Measurements from ENCODE around the gene SUCO.
A peak's percentile ranks its signal among the peaks of the same experiment; 100 is the strongest.

Gene SUCO

DNA sequence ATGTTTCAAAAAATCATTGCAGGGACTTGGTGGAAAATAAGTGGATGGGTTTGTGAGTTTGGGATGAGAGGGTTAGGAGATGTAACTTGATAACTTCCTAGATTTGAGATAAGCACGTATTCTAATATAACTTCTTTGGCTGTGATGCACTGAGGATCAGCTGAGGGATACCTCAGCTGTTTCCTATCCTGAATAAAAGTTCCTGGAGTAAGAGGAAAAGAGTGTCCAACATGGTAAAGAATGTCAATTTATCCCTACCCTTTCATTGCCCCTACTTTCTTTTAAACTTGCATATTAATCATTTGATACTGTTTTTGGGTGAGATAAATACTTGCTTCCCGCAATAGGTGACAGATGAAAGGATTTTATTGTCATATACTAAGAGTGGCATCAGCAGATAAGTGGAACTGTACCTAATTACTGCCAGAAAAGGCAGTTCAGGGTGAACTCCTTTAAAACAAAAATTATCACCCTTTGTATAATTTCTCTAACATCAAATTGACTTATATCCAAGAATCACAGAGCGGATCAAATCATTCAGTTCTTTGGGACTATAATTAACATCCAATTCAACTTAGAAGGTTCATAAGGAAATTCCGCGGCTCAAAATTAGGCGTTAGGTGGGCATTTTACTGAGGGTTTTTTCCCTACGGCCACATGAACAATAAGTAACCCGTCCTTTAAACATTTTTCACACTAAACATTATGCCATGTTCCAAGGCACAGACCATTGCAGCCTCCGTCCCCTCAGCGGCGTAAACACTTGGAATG, 1.4 kb upstream of the SUCO start:
- no peak for ATAC-seq (replicated peaks)
- Mint-ChIP-seq H3K4me3 (peak overlapping the region; percentile 90 to 96), H3K27ac (peak overlapping the region; percentile 99 to 100), H3K4me1 (ENCODE audit: low read depth in 2 of 2) (peaks cover 28 to 39% of the 10 kb centered on the region in 2 donors), H3K9me3 (no peaks in the 10 kb centered on the region), H3K27me3 (peaks cover 0 to 13% of the 10 kb centered on the region in 2 donors), H3K36me3 (ENCODE audit: insufficient read depth) (peaks cover 22% of the 10 kb centered on the region)
- no peak for DNase-seq

DNA sequence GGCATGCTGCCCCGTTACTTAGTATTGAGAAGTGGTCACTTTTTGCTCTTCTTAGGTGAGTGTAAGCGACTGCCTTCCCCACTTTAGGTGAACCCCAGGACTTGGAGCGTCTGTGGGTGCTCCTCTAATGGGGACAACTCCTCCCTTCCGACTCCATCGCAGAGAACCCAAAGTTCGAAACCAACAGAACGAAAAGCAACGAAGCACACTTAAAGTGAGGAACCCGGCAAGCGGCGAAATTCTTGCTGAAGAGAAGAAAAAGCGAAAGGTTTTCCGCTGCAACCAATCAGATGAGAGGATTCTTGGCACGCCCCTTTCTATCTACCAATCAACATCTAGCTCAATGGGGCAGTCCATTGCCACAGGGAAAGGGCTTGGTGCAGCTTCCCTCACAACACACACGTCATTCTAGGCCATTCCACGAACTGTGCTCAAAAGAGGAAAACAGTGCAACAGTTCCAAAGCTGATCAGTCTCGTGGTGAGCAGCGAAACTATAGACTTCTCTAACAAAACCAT, 709 bp upstream of the SUCO start:
- peak overlapping the region; percentile 99 to 100 for H3K27ac Mint-ChIP-seq
- H3K36me3 Mint-ChIP-seq (ENCODE audit: insufficient read depth) = peaks cover 22% of the 10 kb centered on the region
- ATAC-seq (replicated peaks) (peak; percentile 69), DNase-seq (peak; percentile 89 to 90 (median 89))
- peaks cover 0 to 13% of the 10 kb centered on the region in 2 donors for H3K27me3 Mint-ChIP-seq
- no peaks in the 10 kb centered on the region for H3K9me3 Mint-ChIP-seq
- H3K4me1 Mint-ChIP-seq (ENCODE audit: low read depth in 2 of 2) = peaks cover 31 to 44% of the 10 kb centered on the region in 2 donors
- H3K4me3 Mint-ChIP-seq = peak overlapping the region; percentile 90 to 96

DNA sequence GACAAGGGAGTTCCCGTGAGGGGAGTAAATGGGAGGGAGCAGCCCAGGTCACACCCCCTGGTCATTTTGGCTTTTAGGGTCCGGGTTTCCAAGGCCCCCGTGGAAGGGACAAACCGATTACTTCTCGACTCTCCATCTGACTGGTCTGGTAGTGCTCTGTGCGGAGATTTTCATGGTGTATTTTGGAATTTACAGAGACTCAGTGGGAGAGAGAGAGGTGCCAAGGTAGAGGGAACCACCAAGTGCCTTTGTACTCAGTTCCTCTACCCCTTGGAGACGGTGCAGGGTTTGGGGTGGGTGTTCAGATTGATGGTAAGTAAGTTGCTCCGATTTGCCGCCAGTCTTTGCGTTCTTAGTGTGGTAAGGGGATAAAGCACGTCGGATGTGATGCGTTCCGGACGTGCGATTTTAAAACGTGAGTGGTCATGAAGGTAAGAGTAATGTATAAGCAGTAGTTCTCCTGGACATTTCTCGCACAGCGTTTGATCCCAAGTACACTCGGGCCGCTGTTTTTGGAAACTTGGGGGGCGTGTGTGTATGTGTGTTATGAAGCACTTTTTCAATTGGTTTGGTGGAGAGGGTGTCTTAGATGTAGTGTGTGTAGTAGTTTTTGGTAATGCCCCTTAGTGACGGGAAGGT, 682 bp downstream of the SUCO start:
- peak; percentile 5 for ATAC-seq (replicated peaks)
- Mint-ChIP-seq H3K4me1 (ENCODE audit: low read depth in 2 of 2) (peaks cover 36 to 51% of the 10 kb centered on the region in 2 donors), H3K27ac (peak overlapping the region; percentile 99 to 100), H3K27me3 (peaks cover 0 to 9% of the 10 kb centered on the region in 2 donors), H3K9me3 (no peaks in the 10 kb centered on the region), H3K4me3 (peak overlapping the region; percentile 90 to 96), H3K36me3 (ENCODE audit: insufficient read depth) (peaks cover 22% of the 10 kb centered on the region)
- DNase-seq = peak in 2 of 3 experiments; percentile 30 to 36

DNA sequence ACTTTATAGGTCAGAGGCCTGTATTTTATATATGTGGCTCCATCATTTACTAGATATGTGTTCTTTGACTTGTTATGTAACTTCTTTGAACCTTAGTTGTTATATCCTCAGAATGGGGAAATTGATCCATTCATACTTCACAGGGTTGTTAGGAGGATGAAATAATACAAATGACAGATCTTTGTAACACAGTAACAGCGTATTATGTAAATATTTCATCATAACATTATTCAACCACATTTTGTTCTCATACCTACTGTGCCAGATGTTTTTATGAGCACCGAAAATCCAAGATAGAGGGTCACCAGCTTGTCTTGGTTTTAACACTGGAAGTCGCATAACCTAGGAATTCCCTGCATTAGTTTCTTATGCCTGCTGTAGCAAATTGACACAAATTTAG, 3.3 kb downstream of the SUCO start:
- DNase-seq (no peak), ATAC-seq (replicated peaks) (no peak)
- H3K4me1 Mint-ChIP-seq (ENCODE audit: low read depth in 2 of 2) = peaks cover 43 to 56% of the 10 kb centered on the region in 2 donors
- peaks cover 22% of the 10 kb centered on the region for H3K36me3 Mint-ChIP-seq (ENCODE audit: insufficient read depth)
- H3K27me3 Mint-ChIP-seq = no peaks in the 10 kb centered on the region
- H3K27ac Mint-ChIP-seq = no peak overlapping the region
- no peaks in the 10 kb centered on the region for H3K9me3 Mint-ChIP-seq
- no peak overlapping the region for H3K4me3 Mint-ChIP-seq

DNA sequence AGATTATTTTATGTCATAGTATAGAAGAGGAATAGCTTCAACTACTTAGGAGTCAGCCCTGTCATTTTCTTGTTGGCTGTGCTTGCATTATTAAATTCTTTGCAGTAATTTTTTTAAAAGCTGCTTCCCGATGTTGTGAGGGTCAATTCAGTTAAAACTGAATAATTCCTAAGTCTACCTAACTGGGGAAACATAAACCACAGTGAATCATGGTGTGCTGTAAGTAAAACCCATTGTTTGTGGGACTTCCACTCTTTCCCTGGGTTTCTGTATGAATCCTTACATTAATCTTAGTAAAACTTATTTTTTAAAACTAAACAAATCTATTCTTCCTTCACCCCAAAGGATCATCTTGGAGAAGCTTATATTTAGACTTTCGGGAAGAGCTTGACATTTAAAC, 4.4 kb downstream of the SUCO start:
- no peak for DNase-seq
- no peaks in the 10 kb centered on the region for H3K27me3 Mint-ChIP-seq
- peak overlapping the region in 1 of 2 donors; percentile 5 for H3K27ac Mint-ChIP-seq
- peaks cover 15% of the 10 kb centered on the region for H3K36me3 Mint-ChIP-seq (ENCODE audit: insufficient read depth)
- H3K4me1 Mint-ChIP-seq (ENCODE audit: low read depth in 2 of 2) = peaks cover 40 to 58% of the 10 kb centered on the region in 2 donors
- H3K9me3 Mint-ChIP-seq = no peaks in the 10 kb centered on the region
- no peak for ATAC-seq (replicated peaks)
- H3K4me3 Mint-ChIP-seq = no peak overlapping the region

DNA sequence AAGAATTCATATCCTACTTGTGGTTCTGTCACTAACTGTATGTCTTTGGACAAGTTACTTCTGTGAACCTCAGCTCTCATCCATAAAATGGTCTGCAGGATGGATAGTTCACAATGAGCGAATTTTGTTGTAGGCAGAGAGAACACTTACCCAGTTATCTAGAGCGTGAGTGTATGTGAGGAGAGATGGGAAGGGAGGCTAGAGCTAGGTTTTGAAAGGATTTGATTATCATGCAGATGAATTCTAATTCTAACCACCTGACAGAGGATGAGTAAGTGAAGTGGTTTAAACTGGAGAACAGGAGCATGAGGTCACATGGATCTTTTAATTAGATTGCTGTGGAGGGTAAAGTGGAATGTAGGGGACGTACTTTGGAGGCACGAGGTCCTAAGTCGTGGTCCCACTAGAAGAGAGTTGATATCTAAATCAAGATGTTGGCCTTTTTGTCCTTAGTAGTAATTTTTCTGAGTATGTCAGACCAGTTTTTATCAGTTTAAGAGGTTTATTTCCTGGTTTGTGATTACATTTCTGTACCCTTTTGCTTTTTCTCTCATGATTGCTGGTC, 5.0 kb downstream of the SUCO start:
- H3K4me1 Mint-ChIP-seq (ENCODE audit: low read depth in 2 of 2) = peaks cover 44 to 64% of the 10 kb centered on the region in 2 donors
- peak overlapping the region in 1 of 2 donors; percentile 9 for H3K4me3 Mint-ChIP-seq
- no peak for ATAC-seq (replicated peaks)
- peaks cover 10% of the 10 kb centered on the region for H3K36me3 Mint-ChIP-seq (ENCODE audit: insufficient read depth)
- no peaks in the 10 kb centered on the region for H3K9me3 Mint-ChIP-seq
- no peak for DNase-seq
- peak overlapping the region in 1 of 2 donors; percentile 5 for H3K27ac Mint-ChIP-seq
- H3K27me3 Mint-ChIP-seq = no peaks in the 10 kb centered on the region

DNA sequence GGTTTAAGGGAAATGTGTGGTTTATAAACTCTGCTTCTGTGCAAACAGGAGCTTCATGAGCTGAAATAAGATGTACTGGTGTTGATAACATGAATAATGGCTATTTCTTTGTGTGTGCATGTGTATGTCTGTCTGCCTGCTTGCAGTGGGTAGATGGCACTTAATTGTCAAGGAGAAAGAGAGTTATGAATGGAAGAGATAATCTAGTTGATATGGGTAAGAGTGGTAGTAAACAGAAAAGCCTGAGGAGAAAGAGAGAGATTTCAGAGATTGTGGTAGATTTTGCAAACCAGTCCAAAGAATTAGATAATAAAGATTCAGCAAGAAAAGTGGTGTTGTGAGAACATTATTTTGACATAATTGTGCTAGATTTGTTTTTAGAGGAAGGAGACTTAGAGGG, 7.7 kb downstream of the SUCO start:
- Mint-ChIP-seq H3K4me1 (ENCODE audit: low read depth in 2 of 2) (peaks cover 26 to 45% of the 10 kb centered on the region in 2 donors), H3K36me3 (ENCODE audit: insufficient read depth) (no peaks in the 10 kb centered on the region), H3K27me3 (no peaks in the 10 kb centered on the region), H3K4me3 (peak overlapping the region in 1 of 2 donors; percentile 0), H3K9me3 (no peaks in the 10 kb centered on the region), H3K27ac (no peak overlapping the region)
- no peak for ATAC-seq (replicated peaks)
- no peak for DNase-seq

DNA sequence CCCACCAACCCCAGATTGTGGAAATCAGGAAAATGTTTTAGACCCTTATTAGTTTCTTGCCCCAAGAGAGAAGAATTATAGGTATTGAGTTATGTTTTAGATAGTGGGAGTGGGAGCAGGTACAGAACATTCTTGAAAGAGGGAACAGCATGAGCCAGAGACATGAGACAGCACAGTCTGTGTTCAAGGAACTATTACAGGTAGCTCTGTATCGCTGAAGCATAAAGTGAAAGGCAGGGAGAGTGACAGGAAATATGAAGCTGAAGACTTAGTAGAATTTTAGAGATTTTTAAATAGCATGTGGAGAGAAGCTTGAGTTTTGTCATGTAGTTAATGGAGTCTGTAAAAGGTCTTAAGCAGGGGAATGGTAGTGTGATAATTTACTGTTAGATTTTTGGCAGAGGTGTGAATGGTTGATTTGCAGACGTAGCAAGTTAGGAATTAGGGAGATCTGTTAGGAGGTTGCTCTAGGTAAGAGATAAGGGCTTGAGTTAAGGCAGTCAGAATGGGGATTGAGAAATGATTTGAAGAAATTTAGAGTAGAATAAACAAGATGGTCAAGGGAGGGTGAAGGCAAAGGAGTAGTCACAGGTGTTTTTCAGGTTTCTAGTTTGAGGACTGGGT, 11.6 kb downstream of the SUCO start:
- H3K4me1 Mint-ChIP-seq (ENCODE audit: low read depth in 2 of 2) = peaks cover 28 to 45% of the 10 kb centered on the region in 2 donors

DNA sequence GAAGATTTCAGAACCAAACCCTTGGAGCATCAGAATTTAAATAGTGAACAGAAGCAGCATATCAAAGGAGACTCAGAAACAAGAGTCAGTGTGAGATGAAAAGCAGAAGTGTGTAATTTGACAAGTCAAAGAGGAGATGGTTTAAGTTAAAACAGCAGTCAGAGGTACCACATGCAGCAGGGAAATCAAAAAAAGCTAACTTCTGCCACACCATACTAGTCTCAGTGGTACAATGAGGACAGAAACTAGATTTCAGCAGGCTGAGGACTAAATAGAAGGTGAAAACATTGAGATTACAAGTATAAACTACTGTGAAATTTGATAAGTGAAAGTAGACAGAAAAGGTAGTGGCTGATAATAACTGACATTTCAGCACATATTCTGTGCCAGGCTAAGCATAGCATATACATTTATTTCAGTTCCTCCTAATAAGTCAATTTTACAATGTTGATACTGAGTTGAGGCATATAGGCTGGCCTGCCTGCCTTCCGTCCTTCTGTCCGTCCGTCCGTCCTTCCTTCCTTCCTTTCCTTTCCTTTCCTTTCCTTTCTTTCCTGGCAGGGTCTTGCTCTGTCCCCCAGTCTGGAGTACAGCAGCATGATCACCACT, 12.6 kb downstream of the SUCO start:
- H3K4me1 Mint-ChIP-seq (ENCODE audit: low read depth in 2 of 2) = peaks cover 30 to 51% of the 10 kb centered on the region in 2 donors
- peak; percentile 26 for ATAC-seq (replicated peaks)
- no peak overlapping the region for H3K27ac Mint-ChIP-seq
- no peak for DNase-seq
- no peaks in the 10 kb centered on the region for H3K9me3 Mint-ChIP-seq
- H3K4me3 Mint-ChIP-seq = no peak overlapping the region
- H3K36me3 Mint-ChIP-seq (ENCODE audit: insufficient read depth) = no peaks in the 10 kb centered on the region
- H3K27me3 Mint-ChIP-seq = no peaks in the 10 kb centered on the region

More for the DNA sequence above, 11.6 kb downstream of the SUCO start:
- Mint-ChIP-seq H3K4me3 (no peak overlapping the region), H3K9me3 (no peaks in the 10 kb centered on the region), H3K27me3 (no peaks in the 10 kb centered on the region), H3K27ac (no peak overlapping the region), H3K36me3 (ENCODE audit: insufficient read depth) (no peaks in the 10 kb centered on the region)
- no peak for DNase-seq
- peak; percentile 26 for ATAC-seq (replicated peaks)

DNA sequence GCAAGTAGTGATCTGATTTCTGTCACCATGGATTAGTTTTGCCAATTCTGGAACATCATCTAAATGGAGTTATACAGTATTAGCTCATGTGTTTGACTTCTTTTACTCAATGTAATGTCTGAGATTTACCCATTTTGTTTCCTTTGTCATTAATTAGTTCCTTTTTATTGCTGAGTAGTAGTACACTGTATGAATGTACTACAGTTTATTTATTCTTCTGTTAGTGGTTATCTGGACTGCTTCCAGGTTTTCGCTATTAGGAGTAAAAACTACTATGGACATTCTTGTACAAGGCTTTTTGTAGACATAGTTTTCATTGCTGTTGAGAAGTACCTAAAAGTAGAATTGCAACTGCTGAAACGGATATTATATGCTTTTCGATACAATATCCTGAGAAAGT, 14.1 kb downstream of the SUCO start:
- Mint-ChIP-seq H3K27ac (no peak overlapping the region), H3K27me3 (no peaks in the 10 kb centered on the region), H3K36me3 (ENCODE audit: insufficient read depth) (peaks cover 3% of the 10 kb centered on the region), H3K9me3 (no peaks in the 10 kb centered on the region), H3K4me3 (no peak overlapping the region), H3K4me1 (ENCODE audit: low read depth in 2 of 2) (peaks cover 25 to 48% of the 10 kb centered on the region in 2 donors)
- ATAC-seq (replicated peaks) (no peak), DNase-seq (no peak)

DNA sequence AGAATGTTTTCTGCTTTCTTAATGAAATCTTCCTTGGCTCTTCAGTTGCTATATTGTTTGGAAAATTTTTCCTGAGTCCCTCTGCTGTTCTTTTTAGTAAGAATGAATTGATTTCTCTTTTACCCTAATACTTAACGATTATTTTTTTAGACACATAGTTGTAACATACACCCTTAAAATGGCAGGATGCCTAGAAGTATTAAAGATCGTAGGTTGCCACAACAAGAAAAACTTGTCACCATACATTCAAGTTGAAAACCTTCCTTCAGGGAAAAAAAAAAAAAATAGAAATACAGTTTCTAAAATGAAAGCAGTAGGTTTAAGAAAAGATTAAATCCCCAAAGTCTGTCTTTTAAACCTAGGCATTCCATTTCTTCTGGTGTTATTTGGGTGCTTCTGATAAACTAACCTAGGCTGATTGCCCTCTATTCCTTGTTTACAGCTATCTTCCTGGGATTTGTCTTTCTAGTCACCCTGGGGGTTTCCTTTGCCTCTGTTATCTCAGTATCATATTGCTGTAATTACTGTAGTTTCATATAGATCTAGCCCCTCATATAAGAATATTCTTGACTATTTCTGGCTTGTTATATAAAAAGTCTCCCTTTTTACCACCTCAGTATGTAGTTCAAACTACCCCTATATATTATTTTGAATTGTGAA, 16.8 kb downstream of the SUCO start:
- Mint-ChIP-seq H3K27me3 (no peaks in the 10 kb centered on the region), H3K4me3 (peak overlapping the region in 1 of 2 donors; percentile 16), H3K9me3 (no peaks in the 10 kb centered on the region), H3K4me1 (ENCODE audit: low read depth in 2 of 2) (peaks cover 21 to 47% of the 10 kb centered on the region in 2 donors), H3K27ac (no peak overlapping the region), H3K36me3 (ENCODE audit: insufficient read depth) (peaks cover 15% of the 10 kb centered on the region)
- ATAC-seq (replicated peaks) = no peak
- no peak for DNase-seq

DNA sequence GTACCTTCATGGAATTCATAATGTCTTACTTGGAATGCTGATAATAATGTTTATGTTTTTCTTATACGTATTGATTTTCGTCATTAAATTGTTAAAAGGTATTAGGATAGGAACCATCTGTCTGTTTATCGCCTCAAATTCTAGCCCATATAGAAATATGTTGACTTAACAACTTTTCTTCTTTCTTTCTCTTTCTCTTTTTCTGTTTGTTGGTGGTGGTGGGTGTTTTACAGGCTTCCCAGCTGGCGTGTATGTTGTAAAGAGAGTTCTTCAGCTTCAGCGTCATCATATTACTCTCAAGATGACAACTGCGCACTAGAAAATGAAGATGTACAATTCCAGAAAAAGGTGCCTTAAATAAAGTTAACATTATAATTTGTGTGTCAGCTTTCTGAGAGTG, 18.3 kb downstream of the SUCO start:
- Mint-ChIP-seq H3K4me1 (ENCODE audit: low read depth in 2 of 2) (peaks cover 25 to 53% of the 10 kb centered on the region in 2 donors), H3K36me3 (ENCODE audit: insufficient read depth) (peaks cover 26% of the 10 kb centered on the region), H3K27me3 (no peaks in the 10 kb centered on the region), H3K4me3 (no peak overlapping the region), H3K27ac (no peak overlapping the region), H3K9me3 (no peaks in the 10 kb centered on the region)
- DNase-seq (no peak), ATAC-seq (replicated peaks) (no peak)

Measured in effector memory CD8-positive, alpha-beta T cell (primary cell).